PFSK-1 (cell line): ENCODE results near the gene ARHGAP42.

Source experiments
- FOXP2 ChIP-seq: optimal IDR thresholded peaks from 2 replicates; pipeline ENCODE3; 2011; ENCODE audit warnings: borderline replicate concordance, control low read depth, inconsistent platforms; ENCODE audit not compliant: insufficient read depth; ENCODE audit errors: extremely low read length, extremely low read depth
- POLR2AphosphoS5 ChIP-seq: IDR thresholded peaks from 2 replicates; pipeline ENCODE4 v1.6.1; 2012; ENCODE audit warnings: low read depth, mild to moderate bottlenecking, control low read depth, low read length, moderate library complexity
- SIN3A ChIP-seq: IDR thresholded peaks from 2 replicates; pipeline ENCODE4 v1.6.1; 2012; ENCODE audit warnings: mild to moderate bottlenecking, low read length, moderate library complexity, borderline replicate concordance; ENCODE audit not compliant: insufficient read depth
- TAF1 ChIP-seq: IDR thresholded peaks from 2 replicates; pipeline ENCODE4 v1.6.1; 2012; ENCODE audit warnings: low read length, control low read depth, borderline replicate concordance; ENCODE audit not compliant: insufficient read depth
- TF ChIP-seq, protein P1 (sequence below), 2 experiments: IDR thresholded peaks; 2 replicates each; pipeline versions ENCODE4 v1.6.1 to v1.8.0; 2011 to 2012; ENCODE audit warnings: low read depth in 2 of 2, low read length in 2 of 2, control low read depth in 1 of 2, inconsistent platforms in 1 of 2, mild to moderate bottlenecking in 1 of 2, moderate library complexity in 1 of 2; ENCODE audit not compliant: insufficient read depth in 1 of 2

Gene ARHGAP42

DNA sequence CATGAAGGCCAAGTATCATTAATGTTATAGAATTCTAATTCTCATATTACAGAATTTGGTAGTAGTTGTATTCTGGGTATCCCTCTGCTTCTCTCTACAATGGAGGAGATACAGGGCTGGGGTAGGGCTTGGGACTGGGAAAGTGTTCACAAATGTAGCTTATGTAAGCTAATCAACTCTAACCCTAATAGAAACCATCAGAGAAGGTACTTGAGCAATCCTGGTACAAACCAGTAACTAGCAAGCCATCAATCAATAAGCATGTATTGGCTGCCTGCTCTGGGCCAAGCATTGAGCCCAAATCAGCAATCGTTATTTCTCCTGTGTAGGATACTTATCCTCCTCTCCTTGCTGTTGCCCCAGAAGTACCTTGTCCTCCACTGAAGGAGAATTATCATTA, 268.2 kb downstream of the ARHGAP42 start:
- no peak for TF ChIP-seq SIN3A
- TF ChIP-seq POLR2AphosphoS5 = no peak
- TF ChIP-seq, protein P1, sequence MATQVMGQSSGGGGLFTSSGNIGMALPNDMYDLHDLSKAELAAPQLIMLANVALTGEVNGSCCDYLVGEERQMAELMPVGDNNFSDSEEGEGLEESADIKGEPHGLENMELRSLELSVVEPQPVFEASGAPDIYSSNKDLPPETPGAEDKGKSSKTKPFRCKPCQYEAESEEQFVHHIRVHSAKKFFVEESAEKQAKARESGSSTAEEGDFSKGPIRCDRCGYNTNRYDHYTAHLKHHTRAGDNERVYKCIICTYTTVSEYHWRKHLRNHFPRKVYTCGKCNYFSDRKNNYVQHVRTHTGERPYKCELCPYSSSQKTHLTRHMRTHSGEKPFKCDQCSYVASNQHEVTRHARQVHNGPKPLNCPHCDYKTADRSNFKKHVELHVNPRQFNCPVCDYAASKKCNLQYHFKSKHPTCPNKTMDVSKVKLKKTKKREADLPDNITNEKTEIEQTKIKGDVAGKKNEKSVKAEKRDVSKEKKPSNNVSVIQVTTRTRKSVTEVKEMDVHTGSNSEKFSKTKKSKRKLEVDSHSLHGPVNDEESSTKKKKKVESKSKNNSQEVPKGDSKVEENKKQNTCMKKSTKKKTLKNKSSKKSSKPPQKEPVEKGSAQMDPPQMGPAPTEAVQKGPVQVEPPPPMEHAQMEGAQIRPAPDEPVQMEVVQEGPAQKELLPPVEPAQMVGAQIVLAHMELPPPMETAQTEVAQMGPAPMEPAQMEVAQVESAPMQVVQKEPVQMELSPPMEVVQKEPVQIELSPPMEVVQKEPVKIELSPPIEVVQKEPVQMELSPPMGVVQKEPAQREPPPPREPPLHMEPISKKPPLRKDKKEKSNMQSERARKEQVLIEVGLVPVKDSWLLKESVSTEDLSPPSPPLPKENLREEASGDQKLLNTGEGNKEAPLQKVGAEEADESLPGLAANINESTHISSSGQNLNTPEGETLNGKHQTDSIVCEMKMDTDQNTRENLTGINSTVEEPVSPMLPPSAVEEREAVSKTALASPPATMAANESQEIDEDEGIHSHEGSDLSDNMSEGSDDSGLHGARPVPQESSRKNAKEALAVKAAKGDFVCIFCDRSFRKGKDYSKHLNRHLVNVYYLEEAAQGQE (IDR thresholded peaks at IDR 0.05; ENCODE audit: insufficient read depth in 1 of 2, low read depth in 2 of 2, low read length in 2 of 2) = no peak
- no peak for TF ChIP-seq FOXP2
- TF ChIP-seq TAF1 = no peak

DNA sequence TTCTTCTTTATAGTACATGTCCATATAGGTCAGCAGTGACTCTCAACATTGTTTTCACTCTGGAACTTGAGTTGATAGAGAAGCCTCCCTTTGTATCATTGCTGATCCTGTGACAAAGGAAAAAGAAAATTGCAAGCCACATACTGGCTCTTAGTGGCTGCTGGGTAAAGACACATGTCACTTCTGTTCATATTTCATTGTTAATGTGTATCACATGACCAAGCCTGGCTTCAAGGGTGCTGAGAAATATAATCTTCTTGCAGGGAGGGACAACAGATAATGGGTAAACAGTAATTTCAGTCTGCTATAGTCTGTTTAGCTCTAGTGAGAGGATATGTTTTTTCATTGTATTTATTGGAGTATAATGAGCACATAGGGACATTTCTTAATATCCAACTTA, 269.3 kb downstream of the ARHGAP42 start:
- no peak for TF ChIP-seq TAF1
- no peak for TF ChIP-seq POLR2AphosphoS5
- TF ChIP-seq SIN3A = no peak
- TF ChIP-seq FOXP2 = no peak
- TF ChIP-seq, protein P1 (IDR thresholded peaks at IDR 0.05; ENCODE audit: insufficient read depth in 1 of 2, low read depth in 2 of 2, low read length in 2 of 2) = no peak

DNA sequence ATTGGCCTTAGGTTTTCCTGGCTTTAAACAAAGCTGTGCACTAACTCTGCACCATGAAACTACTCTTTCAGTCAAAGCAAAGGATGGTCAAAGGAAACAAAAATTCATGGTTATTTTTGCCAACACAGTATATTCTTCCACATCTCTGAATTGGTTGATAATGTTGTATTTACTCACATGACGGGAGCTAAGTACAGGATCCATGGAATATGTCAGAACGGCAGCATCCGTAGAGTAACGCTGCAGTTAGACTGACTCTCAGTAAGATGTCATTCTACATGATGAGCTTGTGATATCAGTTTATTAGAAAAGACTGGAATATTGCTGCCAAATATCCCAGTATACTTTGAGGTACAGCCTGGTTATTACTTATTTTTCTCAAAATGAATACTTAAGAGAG, 270.4 kb downstream of the ARHGAP42 start:
- TF ChIP-seq TAF1 = no peak

DNA sequence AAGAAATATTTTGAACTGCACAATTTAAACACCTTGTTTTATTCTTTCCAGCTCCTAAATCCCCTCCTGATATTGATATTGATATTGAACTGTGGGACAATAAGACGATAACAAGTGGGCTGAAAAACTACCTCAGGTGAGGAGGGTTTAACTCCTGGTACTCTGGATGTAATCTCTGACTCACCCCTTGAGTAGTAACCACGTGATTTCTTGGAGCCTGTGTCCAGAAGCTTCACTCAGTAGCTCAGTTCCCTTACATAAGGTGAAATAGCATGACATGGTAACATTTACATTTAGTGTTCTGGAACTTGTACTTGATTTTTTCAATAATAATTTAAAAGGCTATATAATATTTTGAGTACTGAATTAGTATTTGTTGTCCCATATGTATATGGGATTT, 274.5 kb downstream of the ARHGAP42 start:
- TF ChIP-seq TAF1 (no peak), SIN3A (no peak), POLR2AphosphoS5 (no peak), FOXP2 (no peak)
- TF ChIP-seq, protein P1 (IDR thresholded peaks at IDR 0.05; ENCODE audit: insufficient read depth in 1 of 2, low read depth in 2 of 2, low read length in 2 of 2) = no peak

DNA sequence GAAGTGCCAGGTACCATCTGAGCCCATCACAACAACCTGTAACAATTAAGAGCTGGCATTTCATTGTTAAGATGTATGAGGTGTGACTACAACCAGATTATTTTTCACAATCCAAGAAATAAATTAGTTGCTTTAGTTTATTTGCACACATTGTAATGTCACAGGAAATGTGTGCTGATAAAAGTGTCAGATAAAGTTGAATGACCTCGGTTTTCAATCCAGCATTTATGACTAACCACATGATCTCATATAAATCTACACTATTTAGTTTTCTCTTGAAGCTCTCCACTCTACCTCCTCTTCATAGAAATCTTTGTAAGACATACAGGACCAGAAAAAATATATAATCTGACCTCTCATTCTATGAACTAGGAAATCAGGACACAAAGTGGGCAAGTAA, 276.3 kb downstream of the ARHGAP42 start:
- TF ChIP-seq SIN3A (no peak), FOXP2 (no peak), TAF1 (no peak), POLR2AphosphoS5 (no peak)
- TF ChIP-seq, protein P1 (IDR thresholded peaks at IDR 0.05; ENCODE audit: insufficient read depth in 1 of 2, low read depth in 2 of 2, low read length in 2 of 2) = no peak
